IPS-15b (cell line): ENCODE results near the gene MSI2.

Source experiments
- H3K27me3 ChIP-seq: one replicate; pipeline ENCODE4 v1.6.1; 2013; ENCODE audit warnings: low read length; ENCODE audit not compliant: control insufficient read depth, insufficient read depth
- H3K36me3 ChIP-seq: one replicate; pipeline ENCODE4 v1.6.1; 2013; ENCODE audit warnings: low read length; ENCODE audit not compliant: control insufficient read depth, insufficient read depth
- H3K4me1 ChIP-seq: one replicate; pipeline ENCODE4 v1.6.1; 2013; ENCODE audit warnings: mild to moderate bottlenecking, low read length; ENCODE audit not compliant: control insufficient read depth, insufficient read depth
- H3K4me3 ChIP-seq: one replicate; pipeline ENCODE4 v1.5.1; 2013; ENCODE audit warnings: low read depth, low read length
- H3K9ac ChIP-seq: one replicate; pipeline ENCODE4 v1.6.1; 2013; ENCODE audit warnings: low read depth, mild to moderate bottlenecking, low read length
- H3K9me3 ChIP-seq: one replicate; pipeline ENCODE4 v1.6.1; 2013; ENCODE audit warnings: mild to moderate bottlenecking, low read length; ENCODE audit not compliant: control insufficient read depth, insufficient read depth

Gene MSI2

DNA sequence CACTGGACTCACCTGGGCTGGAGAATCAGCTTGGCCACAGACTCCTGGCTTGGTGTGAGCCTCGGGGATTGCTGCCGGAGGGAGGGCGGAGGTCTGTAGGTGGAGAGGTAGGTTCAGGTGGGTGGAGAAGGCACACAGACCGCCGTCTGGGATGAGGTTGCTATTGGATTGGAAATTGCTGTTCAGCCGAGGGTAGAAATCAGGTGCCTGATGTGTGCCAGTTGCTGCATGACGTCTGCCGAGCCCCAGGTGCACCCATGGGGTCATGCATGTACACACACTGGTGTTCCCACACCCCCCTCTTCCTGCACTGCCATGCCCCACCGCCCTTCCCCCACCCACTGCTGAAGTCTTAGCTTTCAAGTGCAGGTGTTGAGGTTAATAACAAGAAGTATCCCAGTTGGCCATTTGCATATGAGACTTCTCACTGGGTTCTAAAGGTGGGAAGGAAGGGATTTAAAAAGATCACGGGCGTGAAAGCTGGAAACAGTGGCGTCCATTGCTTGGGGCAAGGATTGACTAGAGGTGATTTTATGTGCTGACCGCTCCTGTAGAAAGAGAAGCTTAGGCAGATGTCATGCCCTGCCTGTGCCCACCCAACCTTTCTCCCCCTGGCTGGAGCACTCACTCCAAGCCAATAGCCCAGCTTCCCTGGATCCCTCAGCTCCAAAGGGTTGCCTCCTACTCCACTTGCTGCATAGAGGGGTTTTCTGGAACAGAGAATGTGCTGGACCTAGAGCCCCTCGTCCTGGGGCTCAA is 295.2 kb downstream of the MSI2 start:
- H3K27me3 ChIP-seq = no peaks in the 10 kb centered on the region
- H3K9ac ChIP-seq = no peak overlapping the region
- peaks cover 52% of the 10 kb centered on the region for H3K4me1 ChIP-seq
- H3K36me3 ChIP-seq = no peaks in the 10 kb centered on the region
- H3K4me3 ChIP-seq = no peak overlapping the region
- H3K9me3 ChIP-seq = no peaks in the 10 kb centered on the region

DNA sequence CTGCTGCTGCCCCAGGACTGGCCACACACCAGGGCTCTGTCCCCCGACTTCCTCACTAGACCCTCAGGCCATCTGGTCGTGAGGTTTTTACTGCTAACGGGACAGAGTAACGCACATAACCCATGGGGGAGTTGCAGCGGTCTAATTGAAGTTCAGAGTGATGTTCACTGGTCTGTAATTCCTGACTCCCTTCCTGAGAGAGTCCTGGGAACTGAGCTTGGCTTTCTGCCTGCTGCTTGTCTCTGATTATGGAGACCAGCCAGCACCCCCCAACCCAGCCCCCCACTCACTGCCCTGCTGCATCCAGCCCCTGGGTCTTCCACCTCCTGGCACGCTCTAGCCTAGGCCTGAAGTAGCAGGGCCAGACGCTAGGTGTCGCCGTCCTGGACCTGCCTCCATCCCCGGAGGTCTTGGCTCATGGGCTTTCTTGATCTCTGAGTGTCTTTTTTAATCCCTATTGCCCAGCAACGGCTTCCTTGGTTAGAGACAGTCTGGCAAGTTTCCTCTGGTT is 295.8 kb downstream of the MSI2 start:
- Histone ChIP-seq H3K4me1 (peaks cover 52% of the 10 kb centered on the region), H3K36me3 (no peaks in the 10 kb centered on the region), H3K4me3 (no peak overlapping the region), H3K9ac (no peak overlapping the region), H3K27me3 (no peaks in the 10 kb centered on the region), H3K9me3 (no peaks in the 10 kb centered on the region)

DNA sequence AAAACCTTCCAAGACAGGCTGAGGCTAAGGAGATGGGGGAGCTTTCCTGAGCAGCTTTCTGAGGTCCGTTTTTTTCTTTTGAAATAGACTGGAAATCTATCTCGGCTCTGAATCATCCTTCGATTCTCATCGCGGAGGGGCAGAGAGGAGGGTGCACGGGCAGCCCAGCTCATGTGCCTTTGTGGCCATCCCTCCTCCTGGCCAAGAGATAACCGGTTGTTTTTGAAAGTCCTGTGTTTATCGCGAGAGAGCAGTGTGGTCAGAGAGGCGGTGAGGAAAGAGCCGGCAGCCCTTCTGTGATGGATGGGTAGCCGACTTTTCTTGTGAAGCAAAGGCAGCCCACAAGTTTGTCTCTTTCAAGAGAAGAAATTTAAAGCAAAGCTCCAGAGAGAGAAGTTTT is 297.2 kb downstream of the MSI2 start:
- no peak overlapping the region for H3K4me3 ChIP-seq
- no peaks in the 10 kb centered on the region for H3K27me3 ChIP-seq
- H3K36me3 ChIP-seq = no peaks in the 10 kb centered on the region
- H3K9me3 ChIP-seq = no peaks in the 10 kb centered on the region
- peaks cover 46% of the 10 kb centered on the region for H3K4me1 ChIP-seq
- no peak overlapping the region for H3K9ac ChIP-seq

DNA sequence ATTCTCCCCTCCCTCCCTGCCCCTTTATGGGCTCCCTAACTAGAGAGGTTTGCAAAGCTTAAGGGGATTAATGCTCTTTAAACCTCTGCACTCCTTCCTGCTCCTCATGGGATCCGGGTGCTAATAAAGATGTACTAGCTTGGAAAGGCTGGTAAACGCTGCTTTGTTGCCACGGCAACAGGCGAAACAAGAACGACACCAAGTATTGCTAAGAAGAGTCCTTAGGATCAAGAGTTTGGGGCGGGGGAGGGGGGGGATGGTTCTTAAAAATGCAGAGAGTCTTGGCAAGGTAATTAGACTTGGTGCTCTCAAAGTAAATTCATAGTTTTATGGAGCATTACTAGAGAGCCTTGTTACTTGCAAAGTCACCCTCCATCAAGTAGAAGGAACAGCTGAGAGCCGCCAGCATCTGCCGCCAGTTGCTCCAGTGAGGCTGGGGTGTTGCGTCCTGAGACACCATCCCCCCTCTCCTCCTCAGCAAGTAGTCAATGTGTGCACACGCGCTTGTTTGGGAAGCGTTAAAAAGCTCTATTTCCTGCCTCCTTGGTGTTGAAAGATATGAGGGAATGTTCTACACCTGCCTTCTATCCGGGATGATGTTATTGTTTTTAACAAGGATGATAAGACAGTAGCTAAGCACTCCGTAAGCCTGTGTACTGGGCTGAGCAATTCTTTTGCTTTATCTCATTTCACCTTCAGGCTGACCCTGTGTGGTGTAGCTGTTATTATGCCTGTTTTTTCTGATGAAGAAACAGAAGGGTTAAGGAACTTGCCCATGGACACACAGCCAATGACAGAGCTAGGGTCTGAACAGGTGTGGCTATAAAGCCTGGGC is 297.9 kb downstream of the MSI2 start:
- Histone ChIP-seq H3K9ac (no peak overlapping the region), H3K4me1 (peaks cover 45% of the 10 kb centered on the region), H3K4me3 (no peak overlapping the region), H3K27me3 (no peaks in the 10 kb centered on the region), H3K36me3 (no peaks in the 10 kb centered on the region), H3K9me3 (no peaks in the 10 kb centered on the region)

DNA sequence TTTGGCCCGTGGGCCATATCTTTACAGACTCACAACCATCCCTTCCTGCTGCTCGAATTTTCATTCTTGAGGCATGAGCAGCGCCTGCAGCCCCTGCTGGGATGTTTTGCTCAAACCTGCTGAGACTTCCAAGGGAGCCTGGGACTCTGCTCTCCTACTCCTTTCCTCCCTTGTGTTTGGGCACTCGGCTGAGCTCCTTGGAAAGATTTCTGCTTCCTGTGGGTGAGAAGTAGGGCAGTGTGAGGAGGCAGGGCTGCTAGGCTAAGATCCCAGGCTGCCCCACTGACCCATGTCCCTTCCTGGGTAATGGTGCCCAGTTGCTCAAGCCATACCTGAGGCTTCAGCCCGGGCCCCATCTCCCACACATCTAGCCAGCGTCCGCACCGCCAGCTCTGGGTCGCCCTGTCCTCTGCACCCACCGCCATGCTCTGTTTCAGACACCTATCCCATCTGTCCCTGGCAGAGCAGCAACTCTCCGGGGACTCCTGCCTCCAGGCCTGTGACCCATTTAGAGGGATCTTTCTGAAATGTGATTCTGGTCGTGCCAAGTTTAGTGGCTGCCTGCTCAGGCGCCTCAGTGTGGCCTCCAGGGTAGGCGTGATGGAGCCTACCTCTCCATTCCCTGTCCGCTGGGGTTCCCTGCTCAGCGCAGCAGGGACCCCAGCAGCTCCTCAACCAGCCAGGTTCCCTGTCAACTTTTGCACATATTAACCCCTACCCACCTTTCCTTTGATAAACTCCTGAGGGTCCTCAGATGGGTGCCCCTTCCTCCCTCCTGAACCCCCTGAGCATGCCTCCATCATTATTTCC is 298.7 kb downstream of the MSI2 start:
- Histone ChIP-seq H3K36me3 (no peaks in the 10 kb centered on the region), H3K4me3 (no peak overlapping the region), H3K9me3 (no peaks in the 10 kb centered on the region), H3K9ac (no peak overlapping the region), H3K27me3 (no peaks in the 10 kb centered on the region), H3K4me1 (peaks cover 38% of the 10 kb centered on the region)

DNA sequence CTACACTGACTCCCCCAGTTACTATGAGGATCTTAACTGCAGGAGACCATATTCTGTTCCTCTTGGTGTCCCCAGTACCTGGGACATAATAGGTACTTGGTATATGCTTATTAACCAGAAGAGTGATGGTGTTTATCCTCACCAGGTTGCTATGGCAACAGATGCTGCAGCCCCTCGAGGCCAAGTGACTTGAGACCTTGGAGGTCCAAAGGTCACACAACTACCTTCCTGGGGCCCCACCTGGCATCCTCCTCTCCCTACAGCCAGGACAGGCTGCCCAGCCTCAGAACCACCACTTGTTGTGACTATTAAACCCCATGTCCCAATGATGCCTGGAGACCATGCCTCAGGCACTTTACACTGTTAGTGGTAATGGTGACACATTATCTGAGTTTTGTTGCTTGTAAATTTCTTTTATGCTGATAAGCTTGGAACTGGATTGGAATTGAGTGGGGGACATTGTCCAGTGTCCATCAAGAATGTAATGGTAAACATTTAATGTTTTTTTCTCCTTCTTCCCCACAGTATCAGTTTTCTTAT is 299.4 kb downstream of the MSI2 start:
- peaks cover 31% of the 10 kb centered on the region for H3K4me1 ChIP-seq
- no peak overlapping the region for H3K9ac ChIP-seq
- H3K4me3 ChIP-seq = no peak overlapping the region
- no peaks in the 10 kb centered on the region for H3K9me3 ChIP-seq
- no peaks in the 10 kb centered on the region for H3K27me3 ChIP-seq
- no peaks in the 10 kb centered on the region for H3K36me3 ChIP-seq

DNA sequence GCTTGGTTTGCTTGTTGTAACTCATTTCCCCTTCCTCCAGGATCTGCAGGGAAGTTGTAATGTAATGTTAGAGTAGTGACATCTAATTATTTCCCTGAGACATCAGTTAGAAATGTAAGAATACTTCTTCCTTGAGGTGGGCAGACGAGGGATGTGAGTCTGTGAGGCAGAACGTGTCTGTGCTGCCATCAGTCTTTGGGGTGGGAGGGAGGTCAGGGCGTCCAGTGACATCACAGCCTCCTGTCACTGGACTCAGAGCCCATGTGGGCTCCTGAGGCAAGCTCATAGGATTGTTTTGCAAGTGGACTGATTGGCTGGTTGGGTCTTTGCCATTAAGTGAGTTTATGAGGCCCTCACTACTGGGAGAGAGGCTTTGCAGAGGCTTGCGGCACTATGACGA is 300.0 kb downstream of the MSI2 start:
- no peaks in the 10 kb centered on the region for H3K36me3 ChIP-seq
- no peaks in the 10 kb centered on the region for H3K27me3 ChIP-seq
- peaks cover 26% of the 10 kb centered on the region for H3K4me1 ChIP-seq
- H3K4me3 ChIP-seq = no peak overlapping the region
- H3K9ac ChIP-seq = no peak overlapping the region
- H3K9me3 ChIP-seq = no peaks in the 10 kb centered on the region

DNA sequence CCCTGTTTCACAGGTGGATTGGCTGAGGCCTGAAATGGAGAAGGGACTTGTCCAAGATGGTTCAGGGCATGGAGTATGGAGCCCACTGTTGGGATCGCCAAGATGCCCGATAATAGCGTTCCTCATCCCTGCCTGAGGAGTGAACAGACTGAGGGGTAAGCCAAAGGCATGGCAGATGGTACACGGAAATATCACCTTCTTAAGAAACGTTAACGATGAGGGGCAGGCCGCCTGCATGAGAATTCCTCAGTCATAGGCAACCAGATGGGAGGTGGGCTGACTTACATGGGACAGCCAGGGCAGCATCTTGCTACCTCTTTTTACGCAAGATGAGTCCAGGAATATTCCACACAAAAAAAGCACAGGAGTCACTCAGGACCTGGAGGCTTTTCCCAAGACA is 300.7 kb downstream of the MSI2 start:
- no peaks in the 10 kb centered on the region for H3K36me3 ChIP-seq
- H3K4me1 ChIP-seq = peaks cover 19% of the 10 kb centered on the region
- no peak overlapping the region for H3K4me3 ChIP-seq
- H3K9me3 ChIP-seq = no peaks in the 10 kb centered on the region
- H3K9ac ChIP-seq = no peak overlapping the region
- H3K27me3 ChIP-seq = no peaks in the 10 kb centered on the region

DNA sequence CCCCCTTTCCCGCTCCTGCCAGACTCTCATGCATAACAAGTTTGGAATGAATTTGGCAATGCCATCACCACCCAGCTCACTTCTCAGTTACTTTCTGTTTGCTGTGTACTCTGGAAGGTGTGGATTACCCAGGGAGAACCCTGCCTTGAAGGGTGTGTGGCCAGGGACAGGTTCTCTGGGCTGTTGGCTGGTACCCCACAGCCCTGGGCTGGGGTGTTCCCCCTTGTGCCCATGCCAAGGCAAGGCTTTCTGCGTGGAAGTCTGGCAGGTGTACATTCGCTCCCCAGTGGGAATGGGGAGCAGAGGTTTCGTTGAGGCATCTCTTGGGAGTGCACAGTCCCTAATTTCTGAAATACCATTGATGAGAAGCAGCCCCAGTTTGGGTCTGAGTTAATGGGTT is 301.1 kb downstream of the MSI2 start:
- no peaks in the 10 kb centered on the region for H3K9me3 ChIP-seq
- no peak overlapping the region for H3K9ac ChIP-seq
- no peaks in the 10 kb centered on the region for H3K36me3 ChIP-seq
- H3K4me3 ChIP-seq = no peak overlapping the region
- H3K27me3 ChIP-seq = no peaks in the 10 kb centered on the region
- H3K4me1 ChIP-seq = peaks cover 18% of the 10 kb centered on the region

DNA sequence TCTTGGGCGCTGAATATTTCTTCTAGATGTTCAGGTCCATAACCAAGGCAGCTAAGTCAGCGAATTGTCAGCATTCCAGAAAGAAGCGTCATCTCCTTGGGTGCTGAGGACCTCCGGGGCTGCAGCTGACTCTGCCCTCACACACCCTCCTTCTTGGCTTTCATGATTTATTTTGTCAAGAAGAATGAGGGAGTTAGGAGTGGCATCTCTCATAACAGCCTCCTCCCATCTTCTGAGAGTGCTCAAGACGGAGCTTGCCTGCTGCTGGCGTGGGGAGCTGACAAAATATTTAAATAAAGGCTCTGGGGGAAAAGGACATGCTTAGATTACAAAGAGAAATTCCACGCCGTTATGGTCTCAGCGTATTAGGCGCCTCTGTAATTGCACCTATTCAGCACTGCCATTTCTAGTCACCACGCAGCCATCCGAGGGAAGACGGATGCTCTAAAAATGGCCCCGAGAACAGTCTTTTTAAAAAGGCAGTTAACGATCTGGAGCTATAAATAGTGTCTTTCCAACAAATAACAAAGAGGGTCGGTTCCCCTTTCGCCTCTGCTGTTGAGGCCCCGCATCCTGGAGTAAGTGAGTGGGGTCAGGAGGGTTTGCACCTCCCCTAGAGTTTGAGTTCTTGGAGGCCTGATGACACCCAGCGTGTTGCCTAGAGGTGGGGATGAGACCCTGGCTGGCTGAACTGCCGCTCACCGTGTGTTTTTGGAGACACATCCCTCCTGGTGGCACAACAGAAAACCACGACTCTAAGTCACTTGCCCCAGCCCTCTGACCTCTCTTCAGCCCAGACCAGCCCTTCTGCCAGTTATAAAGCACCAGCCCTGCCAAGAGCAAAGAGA is 301.7 kb downstream of the MSI2 start:
- Histone ChIP-seq H3K4me1 (peaks cover 13% of the 10 kb centered on the region), H3K9ac (no peak overlapping the region), H3K36me3 (no peaks in the 10 kb centered on the region), H3K27me3 (no peaks in the 10 kb centered on the region), H3K9me3 (no peaks in the 10 kb centered on the region), H3K4me3 (no peak overlapping the region)

DNA sequence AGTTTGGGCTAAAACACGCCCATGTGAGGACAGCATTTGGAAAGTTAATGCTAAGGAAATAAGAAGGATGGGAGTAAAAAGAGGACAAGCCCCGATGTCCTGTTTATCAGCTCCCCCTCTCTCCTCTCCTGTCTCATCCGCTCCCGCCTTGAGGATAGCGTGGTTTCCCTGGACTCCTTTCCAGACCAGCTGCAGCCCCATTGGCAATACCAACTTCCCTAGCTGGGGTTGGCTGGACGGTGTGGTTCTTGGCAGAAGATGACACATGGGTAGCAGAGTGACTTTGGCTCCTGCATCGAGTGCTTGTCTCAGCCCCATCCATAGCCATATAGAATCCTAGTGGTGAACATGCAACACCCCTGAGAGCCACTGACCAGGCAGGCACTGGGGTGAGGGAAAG is 302.9 kb downstream of the MSI2 start:
- Histone ChIP-seq H3K4me1 (peaks cover 6% of the 10 kb centered on the region), H3K36me3 (no peaks in the 10 kb centered on the region), H3K4me3 (no peak overlapping the region), H3K9me3 (no peaks in the 10 kb centered on the region), H3K9ac (no peak overlapping the region), H3K27me3 (no peaks in the 10 kb centered on the region)
